HG02885 (cell line): ENCODE data around the gene DGKB.
A peak's percentile ranks its signal among the peaks of the same experiment; 100 is the strongest.

Experiments
- ATAC-seq: cut with Tn5 transposase; IDR thresholded peaks from one replicate; pipeline ENCODE4 v1.9.1; 2021; ENCODE audit warnings: mild to moderate bottlenecking; ENCODE audit not compliant: unreplicated experiment, poor library complexity

Gene DGKB

GRCh38 chr7:14698239-14698638 is 204.3 kb downstream of the DGKB start:
- no peak for ATAC-seq

GRCh38 chr7:14697684-14698083 is 204.9 kb downstream of the DGKB start:
- no peak for ATAC-seq

- ATAC-seq: peak; percentile 68
These were observed 210.9 kb downstream of the DGKB start for GRCh38 chr7:14691597-14692203.

- peak; percentile 38 for ATAC-seq
These were observed 211.5 kb downstream of the DGKB start for GRCh38 chr7:14691034-14691433.

- ATAC-seq: no peak
These were observed 212.1 kb downstream of the DGKB start for GRCh38 chr7:14690486-14690885.

- ATAC-seq: no peak
These were observed 212.5 kb downstream of the DGKB start for GRCh38 chr7:14690075-14690474.

GRCh38 chr7:14688208-14688607 is 214.3 kb downstream of the DGKB start:
- ATAC-seq: no peak

- no peak for ATAC-seq
These were observed 214.8 kb downstream of the DGKB start for GRCh38 chr7:14687777-14688176.

- no peak for ATAC-seq
These were observed 215.3 kb downstream of the DGKB start for GRCh38 chr7:14687241-14687640.

GRCh38 chr7:14685167-14685566 is 217.4 kb downstream of the DGKB start:
- no peak for ATAC-seq

GRCh38 chr7:14682910-14683465 is 219.6 kb downstream of the DGKB start:
- ATAC-seq: no peak

GRCh38 chr7:14676896-14677295 is 225.7 kb downstream of the DGKB start:
- ATAC-seq: no peak

- no peak for ATAC-seq
These were observed 229.3 kb downstream of the DGKB start for GRCh38 chr7:14673202-14673601.

GRCh38 chr7:14666913-14667312 is 235.6 kb downstream of the DGKB start:
- ATAC-seq: no peak

GRCh38 chr7:14666304-14666703 is 236.2 kb downstream of the DGKB start:
- no peak for ATAC-seq

- ATAC-seq: no peak
These were observed 262.8 kb downstream of the DGKB start for GRCh38 chr7:14639801-14640200.

GRCh38 chr7:14639329-14639728 is 263.2 kb downstream of the DGKB start:
- no peak for ATAC-seq

- no peak for ATAC-seq
These were observed 264.6 kb downstream of the DGKB start for GRCh38 chr7:14637968-14638367.

- ATAC-seq: no peak
These were observed 266.6 kb downstream of the DGKB start for GRCh38 chr7:14635955-14636354.

- ATAC-seq: peak; percentile 65
These were observed 272.5 kb downstream of the DGKB start for GRCh38 chr7:14630048-14630447.

GRCh38 chr7:14628516-14628915 is 274.0 kb downstream of the DGKB start:
- ATAC-seq: no peak

- ATAC-seq: no peak
These were observed 276.5 kb downstream of the DGKB start for GRCh38 chr7:14626076-14626475.
